BE2C (cell line): ENCODE measurements around the gene CLSTN2.

ENCODE experiments used
- DNase-seq: peaks from one replicate; pipeline ENCODE4 v3.0.0-alpha.2; 2020
- H3K27me3 ChIP-seq: fragments of 250-450 bp; sonication (Bioruptor Pico); 2 replicates; pipeline ENCODE4 v1.5.1; 2020; ENCODE audit warnings: mild to moderate bottlenecking
- H3K36me3 ChIP-seq: fragments of 250-450 bp; sonication (Bioruptor Pico); 2 replicates; pipeline ENCODE4 v1.5.1; 2020; ENCODE audit warnings: mild to moderate bottlenecking
- H3K4me1 ChIP-seq: fragments of 250-450 bp; sonication (Bioruptor Pico); 2 replicates; pipeline ENCODE4 v1.5.1; 2020
- H3K4me3 ChIP-seq: 2 replicates; pipeline ENCODE4 v1.5.1; 2011; ENCODE audit warnings: low read depth, low read length
- H3K9me3 ChIP-seq: fragments of 250-450 bp; sonication (Bioruptor Pico); 2 replicates; pipeline ENCODE4 v1.5.1; 2020
- CTCF ChIP-seq: IDR thresholded peaks from 2 replicates; pipeline ENCODE4 v1.5.1; 2012; ENCODE audit warnings: mild to moderate bottlenecking, low read depth, low read length

CLSTN2 gene

GRCh38 chr3:140167600-140168281 lies 232.8 kb downstream of the CLSTN2 start:
- no peaks in the 10 kb centered on the region for H3K27me3 ChIP-seq
- no peak overlapping the region for H3K4me3 ChIP-seq
- TF ChIP-seq CTCF, result no peak
- no peak for DNase-seq
- H3K9me3 ChIP-seq, result no peaks in the 10 kb centered on the region
- H3K4me1 ChIP-seq, result peaks cover 33% of the 10 kb centered on the region
- no peaks in the 10 kb centered on the region for H3K36me3 ChIP-seq

DNA sequence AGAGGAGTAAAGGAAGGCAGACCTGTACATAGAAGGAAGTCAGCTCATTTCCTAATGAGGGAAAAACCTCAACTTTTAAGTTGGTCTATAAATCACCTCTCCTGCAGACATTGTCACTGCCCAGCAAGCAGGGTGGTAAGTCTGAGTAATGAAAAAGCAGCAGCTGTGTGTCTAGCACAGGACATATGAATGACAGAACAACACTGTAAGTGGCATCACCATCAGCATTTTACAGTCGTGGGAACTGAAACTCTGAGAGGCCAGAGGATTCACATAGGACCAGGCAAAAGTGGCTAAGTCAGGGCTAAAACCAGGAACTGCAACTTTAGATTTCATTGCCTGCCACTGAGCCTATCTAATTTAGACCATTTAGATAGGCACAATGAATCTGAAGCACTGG lies 235.6 kb downstream of the CLSTN2 start:
- Histone ChIP-seq H3K27me3 (no peaks in the 10 kb centered on the region), H3K9me3 (no peaks in the 10 kb centered on the region), H3K4me3 (no peak overlapping the region), H3K4me1 (peaks cover 21% of the 10 kb centered on the region), H3K36me3 (no peaks in the 10 kb centered on the region)
- TF ChIP-seq CTCF, result no peak
- no peak for DNase-seq

GRCh38 chr3:140176526-140176925 lies 241.5 kb downstream of the CLSTN2 start:
- TF ChIP-seq CTCF, result no peak
- no peak for DNase-seq
- no peaks in the 10 kb centered on the region for H3K27me3 ChIP-seq
- H3K4me3 ChIP-seq, result no peak overlapping the region
- H3K36me3 ChIP-seq, result no peaks in the 10 kb centered on the region
- H3K9me3 ChIP-seq, result no peaks in the 10 kb centered on the region
- H3K4me1 ChIP-seq, result peaks cover 22% of the 10 kb centered on the region

DNA sequence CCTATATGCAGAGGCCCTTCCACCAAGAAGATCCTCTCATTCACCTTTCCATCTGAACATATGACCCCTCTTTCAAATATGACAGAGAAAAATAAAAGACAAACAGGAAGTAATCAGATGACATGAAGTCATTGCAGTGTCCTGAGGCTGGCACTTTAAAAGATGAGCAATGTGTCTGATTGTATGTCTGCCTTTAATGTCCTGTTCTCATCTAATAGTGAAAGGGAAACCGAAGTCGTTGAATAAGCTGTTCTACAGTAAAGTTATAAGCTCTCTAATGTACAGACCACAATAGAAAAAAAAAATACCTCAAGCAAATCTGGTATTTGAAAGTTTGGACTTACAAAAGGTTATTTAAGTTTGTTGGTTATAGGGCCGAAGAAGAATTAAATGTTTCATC lies 243.0 kb downstream of the CLSTN2 start:
- H3K9me3 ChIP-seq, result no peaks in the 10 kb centered on the region
- no peak for DNase-seq
- H3K36me3 ChIP-seq, result no peaks in the 10 kb centered on the region
- peaks cover 26% of the 10 kb centered on the region for H3K4me1 ChIP-seq
- no peak for TF ChIP-seq CTCF
- no peaks in the 10 kb centered on the region for H3K27me3 ChIP-seq
- no peak overlapping the region for H3K4me3 ChIP-seq

- Histone ChIP-seq H3K36me3 (no peaks in the 10 kb centered on the region), H3K4me3 (no peak overlapping the region), H3K27me3 (no peaks in the 10 kb centered on the region), H3K4me1 (peaks cover 28% of the 10 kb centered on the region), H3K9me3 (no peaks in the 10 kb centered on the region)
- DNase-seq, result no peak
- TF ChIP-seq CTCF, result no peak
Observed at GRCh38 chr3:140178482-140178881, 243.5 kb downstream of the CLSTN2 start.

DNA sequence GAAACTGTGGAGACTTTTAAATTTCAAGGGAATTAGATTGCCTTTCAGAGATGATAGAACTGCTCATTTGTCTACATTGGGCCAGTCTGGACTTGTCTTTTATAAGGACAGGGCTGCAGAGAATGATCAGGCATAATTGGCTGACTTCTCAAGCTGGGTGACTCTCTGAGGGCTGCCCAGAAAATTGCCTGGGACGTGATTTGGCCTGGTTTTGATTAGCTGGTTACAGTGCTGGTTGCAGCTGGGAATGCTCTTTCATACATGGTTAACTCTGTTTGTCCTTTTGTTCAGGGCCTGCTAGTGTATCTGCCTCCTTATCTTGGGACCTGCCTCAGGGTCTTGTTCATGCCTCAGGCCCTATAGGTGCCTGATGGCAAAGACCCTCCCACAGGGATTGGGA lies 245.6 kb downstream of the CLSTN2 start:
- no peaks in the 10 kb centered on the region for H3K27me3 ChIP-seq
- peaks cover 33% of the 10 kb centered on the region for H3K4me1 ChIP-seq
- no peak overlapping the region; the same call in 1 of the 2 replicates for H3K4me3 ChIP-seq
- TF ChIP-seq CTCF, result no peak
- H3K9me3 ChIP-seq, result no peaks in the 10 kb centered on the region
- no peaks in the 10 kb centered on the region for H3K36me3 ChIP-seq
- peak; percentile 83 for DNase-seq
